ENCODE measurements around the gene MCFD2.

Gene MCFD2

DNA sequence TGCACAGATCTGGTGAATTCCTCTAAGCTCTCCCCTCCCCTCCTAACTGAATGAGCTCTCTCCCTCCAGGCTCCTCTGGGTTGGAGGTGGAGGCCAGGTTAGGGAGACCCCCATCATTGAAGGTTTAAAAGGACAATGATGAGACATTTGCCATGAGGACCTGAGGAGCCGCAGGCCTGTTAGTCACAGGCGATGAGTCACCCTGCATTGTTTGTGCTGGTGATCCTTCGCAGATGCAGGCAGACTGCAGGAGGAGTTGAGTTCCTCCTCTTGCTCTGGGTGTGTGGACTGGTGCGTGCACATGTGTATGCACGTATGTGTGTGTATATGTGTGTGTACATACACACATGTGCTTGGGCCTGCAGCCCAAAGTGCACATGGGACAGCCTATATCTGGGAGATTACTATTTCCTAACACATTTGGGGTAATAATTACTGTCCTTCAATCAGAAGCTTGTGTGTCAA, 42.0 kb downstream of the MCFD2 start:
- no peak for DNase-seq (ENCODE audit: low spot score)

GRCh38 chr2:46872902-46873603, 42.6 kb downstream of the MCFD2 start:
- DNase-seq (ENCODE audit: low spot score): no peak

GRCh38 chr2:46871976-46872381, 43.6 kb downstream of the MCFD2 start:
- DNase-seq (ENCODE audit: low spot score): no peak

DNA sequence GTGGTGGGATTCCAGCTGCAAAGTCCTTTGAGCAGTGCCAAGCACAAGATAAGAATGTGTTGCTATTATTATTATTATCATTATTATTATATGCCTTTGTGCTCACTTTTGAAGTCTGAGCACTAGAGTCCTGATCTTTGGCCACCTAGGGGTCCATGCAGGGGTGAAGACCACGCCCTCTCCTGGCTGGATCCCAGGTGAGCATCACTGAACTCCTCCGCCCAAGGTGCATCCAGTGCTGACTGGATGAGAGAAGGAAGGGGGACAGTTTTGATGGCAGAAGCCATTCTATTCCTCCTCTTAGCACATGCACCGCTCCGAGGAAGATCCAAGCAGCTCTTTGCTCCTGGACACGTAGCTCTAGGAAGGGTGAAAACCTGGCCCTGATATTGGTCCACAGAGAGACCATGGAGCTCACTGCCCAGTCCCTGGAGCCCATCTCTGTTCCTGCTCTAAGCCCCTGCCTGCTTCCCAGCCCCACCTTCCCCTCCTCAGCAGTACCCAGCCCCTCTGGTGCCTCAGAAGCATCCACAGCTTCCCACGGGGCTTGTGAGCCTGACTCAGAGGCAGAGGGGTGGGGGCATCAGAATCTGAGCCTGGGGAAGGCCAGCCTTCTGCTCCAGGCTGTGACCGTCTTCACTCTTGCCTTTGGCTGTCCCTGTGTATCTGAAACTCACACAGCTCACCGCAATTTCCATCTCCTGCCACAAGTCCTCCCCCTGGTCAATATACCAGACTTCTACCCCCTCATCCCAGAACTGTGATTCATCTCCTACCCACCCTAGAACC, 45.4 kb downstream of the MCFD2 start:
- DNase-seq (ENCODE audit: low spot score): no peak

GRCh38 chr2:46869621-46870020, 46.0 kb downstream of the MCFD2 start:
- DNase-seq (ENCODE audit: low spot score): no peak

GRCh38 chr2:46866770-46867246, 48.8 kb downstream of the MCFD2 start:
- DNase-seq (ENCODE audit: low spot score): no peak

DNA sequence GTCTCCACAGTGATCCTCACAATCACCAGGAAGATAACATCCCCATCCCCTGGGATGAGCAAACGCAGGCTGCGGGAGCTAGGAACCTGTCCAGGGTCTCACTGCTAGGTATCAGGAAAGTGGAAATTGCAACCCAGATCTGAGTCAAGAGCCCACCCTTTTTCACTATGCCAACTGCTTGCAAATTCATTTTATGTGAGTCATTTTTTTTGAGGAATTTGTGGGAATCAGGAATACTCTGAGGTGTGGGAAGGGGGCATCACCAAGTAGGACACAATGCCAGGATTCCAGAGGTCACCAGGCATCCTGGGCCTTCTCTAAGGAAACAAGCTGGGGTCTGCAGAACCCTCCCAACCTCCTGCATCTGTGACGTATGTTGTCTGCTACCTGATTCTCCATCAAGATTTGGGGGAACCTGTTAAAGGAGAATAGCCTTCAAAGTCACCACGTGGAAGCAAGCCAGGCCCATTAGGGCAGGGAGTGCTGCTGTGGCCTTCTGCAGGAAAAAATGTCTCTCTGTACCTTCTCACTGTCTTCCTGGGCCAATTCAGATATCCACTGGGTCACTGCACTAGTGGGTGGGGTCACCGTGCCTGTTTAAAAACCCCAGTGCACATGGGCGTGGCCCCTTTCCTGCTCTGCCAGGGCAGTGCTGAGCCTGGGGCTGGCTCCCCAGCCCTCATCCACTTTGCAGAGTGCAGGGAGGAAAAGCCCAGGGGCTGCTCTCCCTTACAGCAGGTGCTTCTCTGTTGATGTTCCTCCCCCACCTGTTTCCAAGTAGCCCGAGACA, 50.2 kb downstream of the MCFD2 start:
- no peak for DNase-seq (ENCODE audit: low spot score)

- DNase-seq (ENCODE audit: low spot score): no peak
Observed at GRCh38 chr2:46863882-46864281, 51.7 kb downstream of the MCFD2 start.

DNA sequence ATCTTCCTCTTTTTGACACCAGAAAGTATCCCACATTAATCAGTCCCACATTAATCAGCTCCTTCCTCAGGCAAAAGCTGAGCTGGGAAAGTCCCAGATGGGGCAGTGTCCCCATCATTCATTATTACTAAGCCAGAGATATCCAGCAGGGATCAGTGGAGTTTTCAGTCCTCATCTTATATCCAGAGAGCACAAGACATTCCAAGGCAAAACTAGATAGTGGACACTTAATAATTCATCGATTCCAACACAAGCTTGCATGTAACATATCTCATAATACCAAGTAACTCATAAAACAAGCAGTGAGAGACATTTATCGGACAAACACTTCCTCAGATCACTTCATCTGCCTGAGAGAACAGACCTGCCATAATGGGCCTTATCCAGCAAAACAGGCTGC, 53.1 kb downstream of the MCFD2 start:
- no peak for DNase-seq (ENCODE audit: low spot score)

- DNase-seq (ENCODE audit: low spot score): no peak
Observed at GRCh38 chr2:46861916-46862315, 53.7 kb downstream of the MCFD2 start.

GRCh38 chr2:46859482-46859881, 56.1 kb downstream of the MCFD2 start:
- no peak for DNase-seq (ENCODE audit: low spot score)

DNA sequence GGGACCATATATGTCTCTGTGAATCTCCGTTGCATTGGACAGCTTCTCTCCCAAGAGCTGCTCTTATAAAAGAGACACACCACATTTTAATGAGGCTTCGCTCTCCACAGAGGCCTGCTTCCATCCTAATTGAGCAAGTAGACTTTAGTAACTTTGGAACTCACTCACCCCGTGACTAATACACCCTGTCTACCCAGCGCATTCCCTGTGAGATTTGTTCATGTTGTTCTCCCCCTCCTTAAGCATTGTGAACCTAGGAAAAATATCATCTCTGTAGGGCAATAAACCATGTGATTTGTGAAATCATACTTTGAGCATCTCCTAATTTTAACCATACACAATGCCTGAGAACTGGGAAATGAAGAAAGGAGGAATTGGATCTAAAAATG, 56.9 kb downstream of the MCFD2 start:
- DNase-seq (ENCODE audit: low spot score): no peak

GRCh38 chr2:46857871-46858701, 57.5 kb downstream of the MCFD2 start:
- DNase-seq (ENCODE audit: low spot score): no peak

DNA sequence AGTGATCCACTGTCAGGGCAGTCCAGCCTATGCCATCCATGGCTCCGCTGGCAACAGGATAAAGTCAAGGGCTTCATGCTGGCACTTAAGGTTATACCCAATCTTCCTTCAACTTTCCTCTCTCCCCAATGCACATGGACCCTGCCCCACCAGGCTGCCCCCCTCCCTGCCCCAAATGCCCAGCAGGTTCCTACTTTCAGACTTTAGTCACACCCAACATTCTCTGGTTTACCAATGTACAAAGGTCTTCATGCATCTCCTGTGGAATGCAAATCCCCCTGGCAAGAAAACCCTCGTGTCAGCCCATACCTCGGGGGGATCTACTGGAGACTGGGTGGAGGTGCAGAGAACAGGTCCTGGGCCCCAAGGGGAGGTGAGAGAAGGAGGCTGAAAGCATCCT, 59.3 kb downstream of the MCFD2 start:
- no peak for DNase-seq (ENCODE audit: low spot score)

- no peak for DNase-seq (ENCODE audit: low spot score)
Observed at GRCh38 chr2:46855805-46856204, 59.8 kb downstream of the MCFD2 start.

DNA sequence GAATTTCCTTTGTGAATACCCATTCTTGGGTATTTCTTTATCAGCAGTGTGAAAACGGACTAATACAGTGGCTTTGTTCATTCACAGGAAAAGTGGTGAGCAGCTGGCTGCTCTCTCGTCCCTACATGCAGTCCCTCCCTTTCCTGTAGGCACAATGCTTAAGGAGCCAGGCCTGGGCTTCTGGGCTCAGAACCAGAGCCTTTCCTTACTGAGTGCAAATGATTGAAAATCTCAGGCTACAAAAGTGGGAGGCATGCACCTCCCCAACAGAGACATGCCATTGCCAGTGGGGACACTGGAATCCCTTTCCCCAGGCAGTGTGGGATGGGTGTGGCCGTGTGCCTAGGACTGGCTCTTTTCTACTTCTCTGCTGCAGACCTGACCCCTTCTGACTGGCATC, 61.3 kb downstream of the MCFD2 start:
- no peak for DNase-seq (ENCODE audit: low spot score)

GRCh38 chr2:46852598-46852997, 63.0 kb downstream of the MCFD2 start:
- no peak for DNase-seq (ENCODE audit: low spot score)

DNA sequence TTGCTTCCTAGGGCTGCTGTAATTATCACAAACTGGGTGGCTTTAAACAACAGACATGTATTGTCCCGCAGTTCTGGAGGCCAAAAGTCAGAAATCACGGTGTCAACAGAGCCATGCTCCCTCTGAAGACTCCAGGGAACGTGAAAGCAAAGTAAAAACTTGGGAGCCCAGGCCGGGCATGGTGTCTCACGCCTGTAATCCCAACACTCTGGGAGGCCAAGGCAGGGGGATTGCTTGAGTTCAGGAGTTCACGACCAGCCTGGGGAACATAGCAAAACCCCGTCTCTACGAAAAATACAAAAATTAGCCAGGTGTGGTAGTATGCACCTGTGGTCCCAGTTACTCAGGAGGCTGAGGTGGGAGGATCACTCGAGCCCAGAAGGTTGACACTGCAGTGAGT, 63.5 kb downstream of the MCFD2 start:
- no peak for DNase-seq (ENCODE audit: low spot score)

Measured in left forelimb (tissue), 1 donor.